Keratinocyte (primary cell): ENCODE measurements around the gene KCTD1.

Experiments used
- CTCF ChIP-seq, 3 experiments: IDR thresholded peaks in 1 of 3; conservative IDR thresholded peaks in 1 of 3; optimal IDR thresholded peaks in 1 of 3; 2 replicates in 2 of 3; 3 replicates in 1 of 3; pipeline versions ENCODE3 to v1.5.1; 2011; ENCODE audit warnings: low read length in 3 of 3, mild to moderate bottlenecking in 3 of 3, moderate library complexity in 2 of 3, control low read depth in 1 of 3, inconsistent platforms in 1 of 3; ENCODE audit not compliant: insufficient read depth in 2 of 3; ENCODE audit errors: extremely low read depth in 1 of 3
- EZH2 ChIP-seq: IDR thresholded peaks from one replicate; pipeline ENCODE4 v1.6.1; 2012; ENCODE audit warnings: inconsistent platforms, mild to moderate bottlenecking, low read length, moderate library complexity

- no peak for TF ChIP-seq EZH2
- TF ChIP-seq CTCF (optimal IDR thresholded peaks at IDR 0.05 in 1 of 3, IDR thresholded peaks at IDR 0.05 in 1 of 3, conservative IDR thresholded peaks at IDR 0.05 in 1 of 3; ENCODE audit: extremely low read depth in 1 of 3, insufficient read depth in 2 of 3, low read length in 3 of 3), result no peak
Observed at GRCh38 chr18:26422472-26423162, 125.7 kb downstream of the KCTD1 start.
